ENCODE measurements around the gene CAV2. TPM values are rescaled to one million over a fixed set of nuclear protein-coding genes. Genes with fewer than 3 reads are reported as not detected.

Gene CAV2
- total and polyA plus RNA-seq, 3 donors from 2014 or later, result 33.0 to 40.2 (median 33.5) TPM

DNA sequence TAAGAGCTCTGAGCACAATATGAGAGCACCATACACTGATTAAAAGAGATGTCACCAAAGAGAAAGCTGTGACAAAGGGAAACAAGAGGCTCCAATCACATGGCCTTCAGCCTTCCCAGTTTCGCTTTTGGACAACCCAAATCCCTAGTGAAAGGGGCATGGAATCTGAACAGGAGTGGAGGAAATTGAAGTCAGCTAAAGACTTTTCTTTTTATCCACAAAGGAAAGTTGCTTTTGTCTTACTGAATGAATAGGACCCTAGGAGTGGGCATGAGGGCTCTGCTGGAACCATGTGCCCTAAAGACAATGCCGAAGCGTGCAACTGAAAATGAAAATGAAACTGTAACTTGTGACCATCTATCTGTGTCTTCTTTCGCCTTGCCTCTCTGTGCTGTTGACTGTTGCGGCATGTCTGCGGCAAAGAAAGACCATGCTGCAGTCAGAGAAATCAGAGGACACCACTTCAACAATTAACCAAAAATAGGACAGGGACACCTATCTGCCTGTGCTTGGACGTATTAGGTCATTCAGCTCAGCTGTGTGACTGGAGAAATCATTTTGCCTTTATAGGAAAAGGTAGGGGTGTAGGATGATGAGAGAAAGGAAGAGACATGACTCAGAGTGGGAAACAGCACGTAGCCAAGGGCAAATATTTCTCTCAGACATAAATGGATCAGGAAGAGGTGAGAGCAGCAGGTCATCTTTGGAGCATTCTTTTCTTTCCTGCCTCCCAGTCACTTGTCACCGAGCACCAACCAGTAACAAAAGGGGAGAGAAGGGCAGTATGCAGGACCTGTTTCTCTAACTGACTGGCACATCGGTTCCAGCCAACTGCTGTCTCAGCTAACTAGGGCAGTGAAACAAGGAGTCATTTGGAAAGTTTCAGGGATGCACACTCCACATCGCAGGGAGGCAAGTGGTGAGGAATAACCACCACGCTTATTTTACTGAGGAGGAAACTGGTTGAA lies 12.3 kb downstream of the CAV2 start:
- DNase-seq, result no peak
- intact Hi-C loops (cut with DNase I; ENCODE audit: low total_unique reads), result no loop called here
- WGBS, 2 donors, result 58 to 82% methylated on average over 12 of the region's 12 CpGs
- peak overlapping the region; percentile 43 to 56 for H3K27ac ChIP-seq
- no peaks in the 10 kb centered on the region for H3K27me3 ChIP-seq
- H3K36me3 ChIP-seq (ENCODE audit: low read depth, missing control alignments), result no peaks in the 10 kb centered on the region
- TF ChIP-seq CTCF (IDR thresholded peaks at IDR 0.05), result no peak
- no peak for TF ChIP-seq POLR2A (IDR thresholded peaks at IDR 0.05)
- no peaks in the 10 kb centered on the region for H3K4me1 ChIP-seq
- peak overlapping the region in 1 of 2 donors; percentile 9 for H3K4me3 ChIP-seq
- H3K9me3 ChIP-seq, result no peaks in the 10 kb centered on the region

DNA sequence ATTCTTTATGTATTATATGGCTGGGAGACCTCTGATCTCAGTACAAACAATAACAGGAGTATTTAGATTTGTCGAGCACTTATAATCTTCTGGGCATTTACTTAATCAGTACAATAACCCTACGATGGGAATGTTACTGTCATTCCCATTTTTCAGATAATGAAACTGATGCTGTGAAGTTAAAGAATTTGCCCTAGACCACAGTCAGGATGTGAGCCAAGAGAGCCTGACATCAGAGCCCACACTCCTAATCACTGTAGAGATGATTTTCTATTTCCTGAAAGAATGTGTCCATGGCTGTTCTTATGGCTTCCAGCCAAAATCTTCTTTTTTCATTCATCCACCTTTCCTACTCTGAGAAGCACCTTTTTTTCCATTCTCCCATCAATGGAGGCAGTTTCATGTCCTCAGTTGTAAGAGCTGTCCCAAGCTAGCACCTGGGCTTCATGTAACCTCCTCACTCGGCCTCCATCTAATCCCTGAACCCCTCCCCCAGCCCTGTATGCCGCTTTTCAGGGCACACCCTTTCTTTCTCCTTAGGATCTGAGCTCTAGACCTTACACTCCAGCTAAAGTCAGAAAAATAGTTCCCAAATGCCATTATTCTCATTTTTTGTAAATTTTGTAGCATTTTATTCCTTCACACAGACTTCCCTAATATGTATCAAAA lies 13.1 kb downstream of the CAV2 start:
- TF ChIP-seq POLR2A (IDR thresholded peaks at IDR 0.05) (no peak), CTCF (IDR thresholded peaks at IDR 0.05) (no peak)
- WGBS, 2 donors, result 67 to 85% methylated on average over 4 of the region's 4 CpGs
- Histone ChIP-seq H3K27me3 (no peaks in the 10 kb centered on the region), H3K9me3 (no peaks in the 10 kb centered on the region), H3K4me3 (no peak overlapping the region), H3K4me1 (no peaks in the 10 kb centered on the region), H3K36me3 (ENCODE audit: low read depth, missing control alignments) (no peaks in the 10 kb centered on the region), H3K27ac (peak overlapping the region; percentile 43 to 56)
- intact Hi-C loops (cut with DNase I; ENCODE audit: low total_unique reads), result no loop called here
- no peak for DNase-seq

GRCh38 chr7:116515584-116515983 lies 16.0 kb downstream of the CAV2 start:
- H3K36me3 ChIP-seq (ENCODE audit: low read depth, missing control alignments), result no peaks in the 10 kb centered on the region
- no peak for DNase-seq
- TF ChIP-seq CTCF (IDR thresholded peaks at IDR 0.05) (no peak), POLR2A (IDR thresholded peaks at IDR 0.05) (no peak)
- H3K4me3 ChIP-seq, result no peak overlapping the region
- H3K9me3 ChIP-seq, result no peaks in the 10 kb centered on the region
- intact Hi-C loops (cut with DNase I; ENCODE audit: low total_unique reads), result no loop called here
- no peaks in the 10 kb centered on the region for H3K4me1 ChIP-seq
- no peak overlapping the region for H3K27ac ChIP-seq
- no peaks in the 10 kb centered on the region for H3K27me3 ChIP-seq

GRCh38 chr7:116516324-116516723 lies 16.8 kb downstream of the CAV2 start:
- no peaks in the 10 kb centered on the region for H3K4me1 ChIP-seq
- TF ChIP-seq POLR2A (IDR thresholded peaks at IDR 0.05) (no peak), CTCF (IDR thresholded peaks at IDR 0.05) (no peak)
- no peaks in the 10 kb centered on the region for H3K36me3 ChIP-seq (ENCODE audit: low read depth, missing control alignments)
- DNase-seq, result no peak
- H3K9me3 ChIP-seq, result no peaks in the 10 kb centered on the region
- intact Hi-C loops (cut with DNase I; ENCODE audit: low total_unique reads), result no loop called here
- H3K27me3 ChIP-seq, result no peaks in the 10 kb centered on the region
- no peak overlapping the region for H3K27ac ChIP-seq
- no peak overlapping the region for H3K4me3 ChIP-seq

All from testis (tissue), 3 donors.